Measurements from ENCODE around the gene MTG2.

MTG2 gene

DNA sequence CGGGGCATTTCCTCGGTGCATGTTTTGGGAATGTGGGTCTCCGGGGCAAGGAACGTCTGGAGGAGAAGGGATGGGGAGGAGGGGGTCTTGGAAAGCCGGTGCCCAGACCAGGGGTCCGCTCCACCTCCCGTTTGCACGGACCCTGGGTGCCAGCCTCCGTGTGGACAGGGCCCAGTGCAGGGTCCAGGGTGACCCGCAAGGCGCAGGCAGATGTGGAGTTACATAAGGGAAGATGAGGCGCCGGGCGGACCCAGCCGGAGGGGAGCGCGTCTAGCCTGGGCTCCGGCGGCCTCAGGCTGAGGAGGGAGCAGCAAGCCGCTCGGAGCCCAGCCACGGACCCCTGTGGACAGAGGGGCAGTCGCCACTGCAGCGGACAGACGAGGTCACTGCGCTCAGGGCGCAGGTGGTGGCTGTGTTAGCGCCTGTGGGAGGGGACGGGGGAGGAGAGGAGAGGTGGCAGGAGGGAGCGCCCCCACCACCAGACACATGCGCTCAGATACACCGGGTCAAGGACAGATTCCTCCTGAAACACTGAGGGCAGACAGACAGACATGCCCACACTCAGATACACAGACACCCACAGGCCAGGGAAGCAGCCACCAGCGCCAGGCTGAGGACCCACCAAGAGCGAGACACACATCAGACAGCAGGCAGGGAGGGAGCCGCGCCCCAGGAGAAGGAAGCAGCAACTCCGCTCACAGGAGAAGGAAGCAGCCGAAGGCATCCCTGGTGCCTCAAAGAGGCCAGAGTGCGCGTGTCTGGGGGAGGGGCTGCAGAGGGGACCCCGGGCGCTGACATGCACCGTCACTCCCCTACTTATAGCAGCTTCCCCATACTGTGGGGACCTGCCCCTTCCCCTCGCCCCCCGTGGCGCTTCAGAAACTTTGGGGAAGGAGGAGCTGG is 38.1 kb downstream of the MTG2 start:
- no peak for DNase-seq

DNA sequence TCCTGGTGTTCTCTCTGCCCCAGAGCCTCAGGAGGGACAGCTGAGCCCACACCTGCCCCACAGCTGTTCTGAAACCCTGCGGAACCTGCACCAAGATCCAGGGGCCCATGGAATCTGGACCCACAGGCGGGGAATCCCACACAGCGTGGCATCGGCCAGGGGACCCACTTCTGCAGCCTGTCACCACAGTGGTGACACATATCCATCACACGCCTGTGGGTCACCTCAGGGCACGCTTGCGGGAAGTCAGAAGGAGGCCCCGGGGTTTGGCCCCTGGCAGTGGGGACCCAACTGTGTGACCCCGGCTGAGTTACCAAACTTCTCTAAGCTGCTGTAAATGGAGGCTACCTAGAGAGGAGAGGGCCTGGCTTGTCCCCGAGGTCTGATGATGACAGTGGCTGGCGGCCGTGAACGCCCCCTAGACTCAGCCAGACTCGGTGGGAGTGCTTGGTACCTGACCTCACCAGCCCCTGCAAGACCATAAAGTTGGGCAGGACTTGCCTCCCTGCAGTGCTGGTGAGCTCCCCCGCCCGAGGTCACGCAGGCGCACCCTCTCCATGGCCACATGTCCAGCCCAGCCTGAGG is 39.5 kb downstream of the MTG2 start:
- Histone ChIP-seq H3K4me3 (ENCODE audit: insufficient read depth, low read depth, low read length, poor library complexity, severe bottlenecking) (no peak overlapping the region), H3K4me1 (ENCODE audit: control insufficient read depth, insufficient read depth, low read length, poor library complexity, severe bottlenecking) (peaks cover 10% of the 10 kb centered on the region), H3K27me3 (replicated peaks; ENCODE audit: control insufficient read depth, insufficient read depth, low read length, poor library complexity, severe bottlenecking) (peaks cover 41% of the 10 kb centered on the region), H3K27ac (ENCODE audit: insufficient read depth, low read length, poor library complexity, severe bottlenecking) (no peak overlapping the region), H3K9me3 (ENCODE audit: control insufficient read depth, low read length) (no peaks in the 10 kb centered on the region), H3K36me3 (ENCODE audit: control insufficient read depth, insufficient read depth, low read length) (no peaks in the 10 kb centered on the region)
- no peak for DNase-seq

More for the DNA sequence above, 38.1 kb downstream of the MTG2 start:
- no peaks in the 10 kb centered on the region for H3K36me3 ChIP-seq (ENCODE audit: control insufficient read depth, insufficient read depth, low read length)
- no peak overlapping the region for H3K4me3 ChIP-seq (ENCODE audit: insufficient read depth, low read depth, low read length, poor library complexity, severe bottlenecking)
- peaks cover 10% of the 10 kb centered on the region for H3K4me1 ChIP-seq (ENCODE audit: control insufficient read depth, insufficient read depth, low read length, poor library complexity, severe bottlenecking)
- H3K27ac ChIP-seq (ENCODE audit: insufficient read depth, low read length, poor library complexity, severe bottlenecking) = no peak overlapping the region
- peaks cover 42% of the 10 kb centered on the region for H3K27me3 ChIP-seq (replicated peaks; ENCODE audit: control insufficient read depth, insufficient read depth, low read length, poor library complexity, severe bottlenecking)
- no peaks in the 10 kb centered on the region for H3K9me3 ChIP-seq (ENCODE audit: control insufficient read depth, low read length)

DNA sequence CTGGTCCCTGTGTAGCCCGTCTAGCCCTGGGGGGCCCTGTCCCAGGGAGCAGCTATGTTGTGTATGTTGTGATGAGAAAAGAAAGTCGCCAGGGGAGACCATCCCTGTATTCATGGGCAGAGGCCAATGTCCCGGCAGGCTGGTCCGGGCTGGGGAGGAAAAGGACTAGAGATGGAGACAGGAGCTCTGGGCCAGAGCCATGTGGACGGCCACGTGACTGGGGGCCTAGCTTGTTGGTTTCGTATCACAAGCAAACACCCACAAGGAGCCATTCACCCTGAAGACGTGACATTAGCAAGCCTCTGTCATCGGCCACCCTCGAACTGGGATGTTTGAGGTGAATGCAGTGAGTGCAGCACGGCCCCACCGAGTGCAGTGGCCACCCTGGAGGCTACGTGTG is 40.1 kb downstream of the MTG2 start:
- no peaks in the 10 kb centered on the region for H3K36me3 ChIP-seq (ENCODE audit: control insufficient read depth, insufficient read depth, low read length)
- H3K4me3 ChIP-seq (ENCODE audit: insufficient read depth, low read depth, low read length, poor library complexity, severe bottlenecking) = no peak overlapping the region
- peaks cover 10% of the 10 kb centered on the region for H3K4me1 ChIP-seq (ENCODE audit: control insufficient read depth, insufficient read depth, low read length, poor library complexity, severe bottlenecking)
- H3K27me3 ChIP-seq (replicated peaks; ENCODE audit: control insufficient read depth, insufficient read depth, low read length, poor library complexity, severe bottlenecking) = peaks cover 34% of the 10 kb centered on the region
- H3K9me3 ChIP-seq (ENCODE audit: control insufficient read depth, low read length) = no peaks in the 10 kb centered on the region
- DNase-seq = no peak
- no peak overlapping the region for H3K27ac ChIP-seq (ENCODE audit: insufficient read depth, low read length, poor library complexity, severe bottlenecking)

- H3K27me3 ChIP-seq (replicated peaks; ENCODE audit: control insufficient read depth, insufficient read depth, low read length, poor library complexity, severe bottlenecking) = peaks cover 28% of the 10 kb centered on the region
- no peak for DNase-seq
- no peak overlapping the region for H3K4me3 ChIP-seq (ENCODE audit: insufficient read depth, low read depth, low read length, poor library complexity, severe bottlenecking)
- H3K9me3 ChIP-seq (ENCODE audit: control insufficient read depth, low read length) = no peaks in the 10 kb centered on the region
- no peaks in the 10 kb centered on the region for H3K36me3 ChIP-seq (ENCODE audit: control insufficient read depth, insufficient read depth, low read length)
- no peak overlapping the region for H3K27ac ChIP-seq (ENCODE audit: insufficient read depth, low read length, poor library complexity, severe bottlenecking)
- peaks cover 10% of the 10 kb centered on the region for H3K4me1 ChIP-seq (ENCODE audit: control insufficient read depth, insufficient read depth, low read length, poor library complexity, severe bottlenecking)
Measured at GRCh38 chr20:62223571-62223970, 40.7 kb downstream of the MTG2 start.

DNA sequence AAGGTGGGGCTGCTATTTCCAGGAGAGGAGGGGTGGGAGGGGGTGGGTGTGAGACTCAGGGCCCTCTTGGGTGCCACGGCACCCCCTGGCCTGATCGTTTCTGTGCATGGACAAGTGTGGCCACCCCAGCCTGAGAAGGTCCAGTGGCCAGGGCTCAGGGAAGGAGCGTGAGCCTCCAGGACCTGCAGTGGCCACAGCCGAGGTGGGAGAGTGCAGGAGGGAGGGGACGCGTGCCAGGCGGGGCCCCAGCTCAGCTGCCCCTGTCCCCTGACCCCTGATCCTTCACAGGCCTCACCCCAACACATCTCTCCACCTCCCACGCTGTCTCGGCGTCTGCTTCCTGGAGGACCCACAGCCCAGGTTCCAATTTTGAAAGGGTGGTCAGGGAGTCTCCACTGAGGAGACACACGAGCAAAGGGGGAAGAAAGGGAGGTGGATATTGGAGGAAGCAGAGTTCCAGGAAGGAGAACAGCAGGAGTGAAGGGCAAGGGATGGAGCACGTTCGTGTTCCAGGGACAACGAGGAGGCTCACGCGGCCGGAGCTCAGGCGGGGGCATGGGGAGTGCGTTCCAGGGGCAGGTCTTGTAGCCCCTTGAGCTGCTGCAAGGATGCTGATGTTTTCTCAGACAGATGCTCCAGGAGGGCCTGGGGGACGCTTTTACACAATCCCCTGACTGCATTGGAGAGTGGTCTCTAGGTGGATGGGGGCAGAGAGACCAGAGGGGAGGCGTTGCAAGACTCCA is 41.5 kb downstream of the MTG2 start:
- H3K27me3 ChIP-seq (replicated peaks; ENCODE audit: control insufficient read depth, insufficient read depth, low read length, poor library complexity, severe bottlenecking) = peaks cover 21% of the 10 kb centered on the region
- H3K4me1 ChIP-seq (ENCODE audit: control insufficient read depth, insufficient read depth, low read length, poor library complexity, severe bottlenecking) = peaks cover 9% of the 10 kb centered on the region
- no peaks in the 10 kb centered on the region for H3K36me3 ChIP-seq (ENCODE audit: control insufficient read depth, insufficient read depth, low read length)
- no peak for DNase-seq
- H3K27ac ChIP-seq (ENCODE audit: insufficient read depth, low read length, poor library complexity, severe bottlenecking) = no peak overlapping the region
- no peaks in the 10 kb centered on the region for H3K9me3 ChIP-seq (ENCODE audit: control insufficient read depth, low read length)
- no peak overlapping the region for H3K4me3 ChIP-seq (ENCODE audit: insufficient read depth, low read depth, low read length, poor library complexity, severe bottlenecking)

DNA sequence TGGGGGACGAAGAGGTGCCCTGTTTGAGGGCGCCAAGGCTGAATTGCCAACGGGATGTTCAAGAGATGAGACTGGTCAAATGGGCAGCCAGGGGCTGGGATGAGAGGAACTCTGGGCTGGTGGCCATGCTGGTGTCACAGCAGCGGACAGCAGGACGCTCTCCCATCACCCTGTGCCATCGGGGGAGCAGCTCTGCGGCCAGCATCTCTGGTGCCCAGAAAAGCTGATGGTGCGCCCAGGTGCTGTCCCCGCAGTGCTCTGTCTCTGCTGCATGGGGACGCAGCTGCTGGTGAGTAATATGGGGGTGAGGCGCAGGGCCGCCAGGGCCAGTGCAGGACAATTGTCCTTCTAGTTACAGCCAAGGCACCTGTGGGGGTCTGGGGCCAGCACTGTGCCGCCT is 42.2 kb downstream of the MTG2 start:
- Histone ChIP-seq H3K36me3 (ENCODE audit: control insufficient read depth, insufficient read depth, low read length) (no peaks in the 10 kb centered on the region), H3K9me3 (ENCODE audit: control insufficient read depth, low read length) (no peaks in the 10 kb centered on the region), H3K4me3 (ENCODE audit: insufficient read depth, low read depth, low read length, poor library complexity, severe bottlenecking) (no peak overlapping the region), H3K4me1 (ENCODE audit: control insufficient read depth, insufficient read depth, low read length, poor library complexity, severe bottlenecking) (peaks cover 5% of the 10 kb centered on the region), H3K27me3 (replicated peaks; ENCODE audit: control insufficient read depth, insufficient read depth, low read length, poor library complexity, severe bottlenecking) (peaks cover 17% of the 10 kb centered on the region), H3K27ac (ENCODE audit: insufficient read depth, low read length, poor library complexity, severe bottlenecking) (no peak overlapping the region)
- no peak for DNase-seq

DNA sequence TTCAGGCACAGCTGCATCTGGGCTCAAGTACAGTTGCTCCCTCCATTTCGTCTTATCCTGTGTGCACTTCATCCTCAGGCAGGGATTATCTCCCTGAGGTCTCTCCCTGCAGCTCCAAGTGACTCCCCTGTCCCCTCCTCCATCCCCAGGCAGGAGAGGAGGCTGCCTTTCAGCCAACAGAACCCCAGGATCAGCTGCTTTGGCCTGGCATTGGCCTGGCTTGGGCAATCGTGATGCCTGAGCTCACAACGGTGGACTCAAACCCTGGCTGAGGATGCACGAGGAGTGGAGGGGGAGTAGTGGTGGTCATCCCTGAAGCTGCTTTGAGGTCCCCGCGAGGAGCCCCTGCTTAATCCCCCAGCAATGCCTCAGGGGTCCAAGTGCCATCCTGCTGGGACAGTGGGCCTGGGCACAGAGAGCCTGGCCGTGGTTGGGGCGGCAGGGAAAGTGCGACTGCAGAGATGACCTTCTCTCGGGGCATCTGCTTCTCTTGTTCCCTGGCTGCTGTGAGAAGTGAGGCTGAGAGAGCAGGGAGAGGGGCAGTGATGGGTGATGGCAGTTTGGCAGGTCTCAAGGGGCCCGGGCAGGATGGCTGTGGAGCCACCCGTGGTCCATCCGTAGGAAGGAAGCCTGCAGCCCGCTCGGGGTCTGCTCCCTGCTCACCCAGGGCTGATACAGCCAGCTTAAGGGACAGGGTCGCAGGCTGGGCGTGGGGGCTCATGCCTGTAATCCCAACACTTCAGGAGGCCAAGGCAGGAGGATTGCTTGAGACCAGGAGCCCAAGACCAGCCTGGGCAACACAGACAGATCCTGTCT is 43.2 kb downstream of the MTG2 start:
- no peaks in the 10 kb centered on the region for H3K36me3 ChIP-seq (ENCODE audit: control insufficient read depth, insufficient read depth, low read length)
- DNase-seq = no peak
- no peak overlapping the region for H3K4me3 ChIP-seq (ENCODE audit: insufficient read depth, low read depth, low read length, poor library complexity, severe bottlenecking)
- no peaks in the 10 kb centered on the region for H3K9me3 ChIP-seq (ENCODE audit: control insufficient read depth, low read length)
- no peaks in the 10 kb centered on the region for H3K4me1 ChIP-seq (ENCODE audit: control insufficient read depth, insufficient read depth, low read length, poor library complexity, severe bottlenecking)
- H3K27me3 ChIP-seq (replicated peaks; ENCODE audit: control insufficient read depth, insufficient read depth, low read length, poor library complexity, severe bottlenecking) = peaks cover 17% of the 10 kb centered on the region
- H3K27ac ChIP-seq (ENCODE audit: insufficient read depth, low read length, poor library complexity, severe bottlenecking) = no peak overlapping the region

- Histone ChIP-seq H3K9me3 (ENCODE audit: control insufficient read depth, low read length) (no peaks in the 10 kb centered on the region), H3K27ac (ENCODE audit: insufficient read depth, low read length, poor library complexity, severe bottlenecking) (no peak overlapping the region), H3K4me1 (ENCODE audit: control insufficient read depth, insufficient read depth, low read length, poor library complexity, severe bottlenecking) (no peaks in the 10 kb centered on the region), H3K4me3 (ENCODE audit: insufficient read depth, low read depth, low read length, poor library complexity, severe bottlenecking) (no peak overlapping the region), H3K27me3 (replicated peaks; ENCODE audit: control insufficient read depth, insufficient read depth, low read length, poor library complexity, severe bottlenecking) (peaks cover 11% of the 10 kb centered on the region), H3K36me3 (ENCODE audit: control insufficient read depth, insufficient read depth, low read length) (no peaks in the 10 kb centered on the region)
- DNase-seq = no peak
Measured at GRCh38 chr20:62226707-62227590, 44.1 kb downstream of the MTG2 start.

DNA sequence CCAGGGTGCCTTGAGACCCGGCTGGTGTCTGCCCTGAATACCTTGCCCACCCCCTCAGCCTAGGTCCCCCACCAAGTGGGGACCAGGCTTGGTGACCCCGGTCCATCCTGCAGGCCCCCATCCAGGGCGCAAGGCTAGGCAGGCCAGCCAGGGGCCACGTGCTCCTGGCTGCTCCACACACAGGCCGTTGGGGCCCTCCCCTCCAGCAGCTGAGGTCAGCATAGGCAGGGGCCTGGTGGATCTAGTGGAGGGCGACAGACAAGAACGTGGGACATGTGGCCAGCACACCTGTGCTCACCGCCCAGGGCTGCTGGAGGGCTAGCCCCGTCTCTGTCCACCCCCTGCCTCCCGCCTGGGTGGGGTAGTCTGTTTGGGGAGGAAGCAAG is 44.8 kb downstream of the MTG2 start:
- Histone ChIP-seq H3K27ac (ENCODE audit: insufficient read depth, low read length, poor library complexity, severe bottlenecking) (no peak overlapping the region), H3K27me3 (replicated peaks; ENCODE audit: control insufficient read depth, insufficient read depth, low read length, poor library complexity, severe bottlenecking) (peaks cover 4% of the 10 kb centered on the region), H3K36me3 (ENCODE audit: control insufficient read depth, insufficient read depth, low read length) (no peaks in the 10 kb centered on the region), H3K4me3 (ENCODE audit: insufficient read depth, low read depth, low read length, poor library complexity, severe bottlenecking) (no peak overlapping the region), H3K9me3 (ENCODE audit: control insufficient read depth, low read length) (no peaks in the 10 kb centered on the region), H3K4me1 (ENCODE audit: control insufficient read depth, insufficient read depth, low read length, poor library complexity, severe bottlenecking) (no peaks in the 10 kb centered on the region)
- DNase-seq = no peak

Data from effector memory CD4-positive, alpha-beta T cell (primary cell).